ENCODE measurements around the gene DIO2. TPM values are rescaled to one million over a fixed set of nuclear protein-coding genes. Genes with fewer than 3 reads are reported as not detected.

The DIO2 gene
- total RNA-seq, 4 donors from 2014 or later = 0.56 to 3.5 (median 1.7) TPM

GRCh38 chr14:80223696-80224465 is 12.6 kb upstream of the DIO2 start:
- ATAC-seq (ENCODE audit: low FRiP score) = no peak
- no peak for TF ChIP-seq CTCF (IDR thresholded peaks at IDR 0.05)

GRCh38 chr14:80216818-80217217 is 5.5 kb upstream of the DIO2 start:
- no peak for DNase-seq (ENCODE audit: low spot score)
- ATAC-seq (ENCODE audit: low FRiP score) = no peak
- TF ChIP-seq CTCF (IDR thresholded peaks at IDR 0.05) = no peak

More at GRCh38 chr14:80223696-80224465, 12.6 kb upstream of the DIO2 start:
- no peak for DNase-seq (ENCODE audit: low spot score)

- ATAC-seq (ENCODE audit: low FRiP score) = no peak
Observed at GRCh38 chr14:80215756-80216581, 4.7 kb upstream of the DIO2 start.

GRCh38 chr14:80215081-80215480 is 3.8 kb upstream of the DIO2 start:
- no peak for DNase-seq (ENCODE audit: low spot score)
- TF ChIP-seq CTCF (IDR thresholded peaks at IDR 0.05) = no peak
- ATAC-seq (ENCODE audit: low FRiP score) = no peak

More at GRCh38 chr14:80215756-80216581, 4.7 kb upstream of the DIO2 start:
- no peak for TF ChIP-seq CTCF (IDR thresholded peaks at IDR 0.05)
- DNase-seq (ENCODE audit: low spot score) = no peak

- no peak for ATAC-seq (ENCODE audit: low FRiP score)
- TF ChIP-seq CTCF (IDR thresholded peaks at IDR 0.05) = no peak
- DNase-seq (ENCODE audit: low spot score) = no peak
Observed at GRCh38 chr14:80213602-80214001, 2.3 kb upstream of the DIO2 start.

- TF ChIP-seq CTCF (IDR thresholded peaks at IDR 0.05) = no peak
- ATAC-seq (ENCODE audit: low FRiP score) (no peak), DNase-seq (ENCODE audit: low spot score) (no peak)
Observed at GRCh38 chr14:80212023-80212397, 706 bp upstream of the DIO2 start.
